Neural cell (in vitro differentiated cells): Measurements from ENCODE around the gene S1PR3. TPM values are rescaled to one million over a fixed set of nuclear protein-coding genes. Genes with fewer than 3 reads are reported as not detected.

Experiments used
- H2AFZ ChIP-seq: fragments of 200-600, 300-800 bp; sonication (generic), shearing (Covaris generic); 2 replicates; pipeline ENCODE4 v1.6.0; 2014; ENCODE audit warnings: low read depth, mild to moderate bottlenecking, antibody characterized with exemption, low read length, moderate library complexity
- H3F3A ChIP-seq: fragments of 200-600 bp; shearing (Covaris generic); 2 replicates; pipeline ENCODE4 v1.6.1; 2016; ENCODE audit warnings: mild to moderate bottlenecking, moderate library complexity, mixed read lengths, antibody characterized with exemption, low read length; ENCODE audit not compliant: insufficient read depth, poor library complexity, severe bottlenecking
- H3K27ac ChIP-seq: fragments of 200-600, 300-800 bp; sonication (generic), shearing (Covaris generic); 2 replicates; pipeline ENCODE4 v1.5.1; 2014; ENCODE audit warnings: mild to moderate bottlenecking, low read length, moderate library complexity
- H3K27me3 ChIP-seq: fragments of 300-800, 200-600 bp; sonication (generic), shearing (Covaris generic); 2 replicates; pipeline ENCODE4 v1.6.0; 2014; ENCODE audit warnings: mild to moderate bottlenecking, low read depth, low read length, moderate library complexity; ENCODE audit not compliant: insufficient read depth
- H3K36me3 ChIP-seq: fragments of 300-800, 200-600 bp; sonication (generic), shearing (Covaris generic); 2 replicates; pipeline ENCODE4 v1.5.1; 2014; ENCODE audit warnings: mild to moderate bottlenecking, antibody characterized with exemption, low read length, moderate library complexity; ENCODE audit not compliant: insufficient read depth
- H3K4me2 ChIP-seq: fragments of 300-800, 200-600 bp; sonication (generic), shearing (Covaris generic); 2 replicates; pipeline ENCODE4 v1.6.0; 2014; ENCODE audit warnings: mild to moderate bottlenecking, low read length
- H3K4me3 ChIP-seq: fragments of 300-800, 200-600 bp; sonication (generic), shearing (Covaris generic); 2 replicates; pipeline ENCODE4 v1.5.1; 2014; ENCODE audit warnings: mild to moderate bottlenecking, low read length, moderate library complexity
- H3K79me2 ChIP-seq: fragments of 200-600 bp; shearing (Covaris generic); replicated peaks from 2 replicates; pipeline ENCODE4 v1.6.0; 2014; ENCODE audit warnings: mild to moderate bottlenecking, low read length, moderate library complexity; ENCODE audit not compliant: insufficient read depth
- H3K9ac ChIP-seq: fragments of 300-800, 200-600 bp; sonication (generic), shearing (Covaris generic); 2 replicates; pipeline ENCODE4 v1.6.1; 2016; ENCODE audit warnings: mild to moderate bottlenecking, low read length, mixed read lengths
- H3K9me2 ChIP-seq: fragments of 200-600 bp; shearing (Covaris generic); 2 replicates; pipeline ENCODE4 v1.6.1; 2016; ENCODE audit warnings: mild to moderate bottlenecking, low read length, mixed read lengths; ENCODE audit not compliant: insufficient read depth
- H3K9me3 ChIP-seq: fragments of 200-600, 300-800 bp; sonication (generic), shearing (Covaris generic); 2 replicates; pipeline ENCODE4 v1.6.1; 2016; ENCODE audit warnings: mild to moderate bottlenecking, mixed run types, low read length, moderate library complexity, mixed read lengths
- H4K20me1 ChIP-seq: fragments of 200-600 bp; shearing (Covaris generic); 2 replicates; pipeline ENCODE4 v1.6.1; 2016; ENCODE audit warnings: mild to moderate bottlenecking, mixed run types; ENCODE audit not compliant: insufficient read depth
- EP300 ChIP-seq: fragments of 450-650 bp; conservative IDR thresholded peaks from 2 replicates; pipeline ENCODE4 v1.6.1; 2014; ENCODE audit warnings: antibody characterized with exemption, mild to moderate bottlenecking, moderate library complexity; ENCODE audit not compliant: poor library complexity, severe bottlenecking
- EZH2 ChIP-seq: fragments of 200-600, 300-800 bp; shearing (Covaris generic), sonication (generic); IDR thresholded peaks from 2 replicates; pipeline ENCODE4 v1.6.1; 2014; ENCODE audit warnings: antibody characterized with exemption, low read length, borderline replicate concordance, mild to moderate bottlenecking; ENCODE audit not compliant: insufficient read depth, poor library complexity, severe bottlenecking
- MXI1 ChIP-seq: fragments of 450-650 bp; conservative IDR thresholded peaks from 2 replicates; pipeline ENCODE4 v1.6.1; 2014; ENCODE audit warnings: antibody characterized with exemption, mild to moderate bottlenecking; ENCODE audit not compliant: poor library complexity, severe bottlenecking
- POLR2AphosphoS5 ChIP-seq: IDR thresholded peaks from 2 replicates; pipeline ENCODE4 v1.6.1; 2012
- RAD21 ChIP-seq: fragments of 450-650 bp; conservative IDR thresholded peaks from 2 replicates; pipeline ENCODE4 v1.6.1; 2014; ENCODE audit warnings: antibody characterized with exemption, mild to moderate bottlenecking, moderate library complexity
- SMC3 ChIP-seq: fragments of 450-650 bp; conservative IDR thresholded peaks from 2 replicates; pipeline ENCODE4 v1.6.1; 2014; ENCODE audit warnings: antibody characterized with exemption, mild to moderate bottlenecking, moderate library complexity; ENCODE audit not compliant: poor library complexity
- TAF1 ChIP-seq: IDR thresholded peaks from 2 replicates; pipeline ENCODE4 v1.6.1; 2012; ENCODE audit warnings: low read depth
- polyA plus RNA-seq: library from polyadenylated mRNA; depleted of rRNA; stranded (reverse); fragments of >200 nt; gene quantifications from 2 replicates; pipeline ENCODE4 v1.2.3, GENCODE V29; 2014
- TF ChIP-seq, protein P1 (sequence below): fragments of 450-650 bp; IDR thresholded peaks from 2 replicates; pipeline ENCODE4 v1.5.1; 2014; ENCODE audit warnings: antibody characterized with exemption, mild to moderate bottlenecking, moderate library complexity; ENCODE audit not compliant: poor library complexity, severe bottlenecking
- TF ChIP-seq, protein P2 (sequence below): IDR thresholded peaks from 2 replicates; pipeline ENCODE4 v1.6.1; 2012; ENCODE audit warnings: borderline replicate concordance

S1PR3 gene
- polyA plus RNA-seq, 1 donor from 2014 or later, result 0.12 TPM

DNA sequence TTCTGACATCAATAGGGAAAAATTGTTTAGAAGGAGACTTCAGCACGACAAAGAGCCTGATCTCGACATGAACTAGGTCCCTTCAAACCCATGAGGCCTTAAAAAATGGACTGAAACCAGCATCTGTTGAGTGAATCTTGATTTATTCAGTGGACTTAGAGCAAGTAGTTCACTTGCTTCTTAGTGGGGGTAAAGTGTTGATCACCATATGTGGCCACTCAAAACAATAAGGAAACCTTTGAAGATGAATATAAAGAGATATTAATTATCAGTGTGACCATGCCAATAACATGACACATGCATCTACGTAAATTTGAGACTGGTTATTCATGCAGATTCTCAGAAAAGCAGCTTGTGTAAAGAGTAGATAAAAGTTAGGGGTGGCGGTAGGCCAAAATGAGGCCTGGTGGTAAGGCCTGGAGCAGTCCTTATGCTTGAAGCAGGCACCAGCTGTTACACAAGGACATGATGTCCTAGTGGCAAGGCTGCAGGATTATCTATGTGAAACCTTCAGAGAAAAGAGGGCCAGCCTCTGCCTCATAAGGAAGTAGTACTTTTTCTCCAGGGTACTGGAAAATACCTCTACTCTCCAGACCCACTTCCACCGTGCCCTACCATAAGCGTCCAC is 61.3 kb downstream of the S1PR3 start:
- Histone ChIP-seq H3K4me3 (no peak overlapping the region), H3K9me3 (no peaks in the 10 kb centered on the region), H3K4me2 (no peak overlapping the region), H3F3A (no peaks in the 10 kb centered on the region), H3K9me2 (no peaks in the 10 kb centered on the region), H3K79me2 (no peaks in the 10 kb centered on the region), H3K27ac (no peak overlapping the region), H3K9ac (no peak overlapping the region), H2AFZ (no peak overlapping the region), H3K27me3 (no peaks in the 10 kb centered on the region), H3K36me3 (no peaks in the 10 kb centered on the region), H4K20me1 (no peaks in the 10 kb centered on the region)
- TF ChIP-seq RAD21 (no peak), EZH2 (no peak), MXI1 (no peak), SMC3 (no peak), EP300 (no peak), POLR2AphosphoS5 (no peak), TAF1 (no peak)
- TF ChIP-seq, protein P1, sequence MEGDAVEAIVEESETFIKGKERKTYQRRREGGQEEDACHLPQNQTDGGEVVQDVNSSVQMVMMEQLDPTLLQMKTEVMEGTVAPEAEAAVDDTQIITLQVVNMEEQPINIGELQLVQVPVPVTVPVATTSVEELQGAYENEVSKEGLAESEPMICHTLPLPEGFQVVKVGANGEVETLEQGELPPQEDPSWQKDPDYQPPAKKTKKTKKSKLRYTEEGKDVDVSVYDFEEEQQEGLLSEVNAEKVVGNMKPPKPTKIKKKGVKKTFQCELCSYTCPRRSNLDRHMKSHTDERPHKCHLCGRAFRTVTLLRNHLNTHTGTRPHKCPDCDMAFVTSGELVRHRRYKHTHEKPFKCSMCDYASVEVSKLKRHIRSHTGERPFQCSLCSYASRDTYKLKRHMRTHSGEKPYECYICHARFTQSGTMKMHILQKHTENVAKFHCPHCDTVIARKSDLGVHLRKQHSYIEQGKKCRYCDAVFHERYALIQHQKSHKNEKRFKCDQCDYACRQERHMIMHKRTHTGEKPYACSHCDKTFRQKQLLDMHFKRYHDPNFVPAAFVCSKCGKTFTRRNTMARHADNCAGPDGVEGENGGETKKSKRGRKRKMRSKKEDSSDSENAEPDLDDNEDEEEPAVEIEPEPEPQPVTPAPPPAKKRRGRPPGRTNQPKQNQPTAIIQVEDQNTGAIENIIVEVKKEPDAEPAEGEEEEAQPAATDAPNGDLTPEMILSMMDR, result no peak
- TF ChIP-seq, protein P2, sequence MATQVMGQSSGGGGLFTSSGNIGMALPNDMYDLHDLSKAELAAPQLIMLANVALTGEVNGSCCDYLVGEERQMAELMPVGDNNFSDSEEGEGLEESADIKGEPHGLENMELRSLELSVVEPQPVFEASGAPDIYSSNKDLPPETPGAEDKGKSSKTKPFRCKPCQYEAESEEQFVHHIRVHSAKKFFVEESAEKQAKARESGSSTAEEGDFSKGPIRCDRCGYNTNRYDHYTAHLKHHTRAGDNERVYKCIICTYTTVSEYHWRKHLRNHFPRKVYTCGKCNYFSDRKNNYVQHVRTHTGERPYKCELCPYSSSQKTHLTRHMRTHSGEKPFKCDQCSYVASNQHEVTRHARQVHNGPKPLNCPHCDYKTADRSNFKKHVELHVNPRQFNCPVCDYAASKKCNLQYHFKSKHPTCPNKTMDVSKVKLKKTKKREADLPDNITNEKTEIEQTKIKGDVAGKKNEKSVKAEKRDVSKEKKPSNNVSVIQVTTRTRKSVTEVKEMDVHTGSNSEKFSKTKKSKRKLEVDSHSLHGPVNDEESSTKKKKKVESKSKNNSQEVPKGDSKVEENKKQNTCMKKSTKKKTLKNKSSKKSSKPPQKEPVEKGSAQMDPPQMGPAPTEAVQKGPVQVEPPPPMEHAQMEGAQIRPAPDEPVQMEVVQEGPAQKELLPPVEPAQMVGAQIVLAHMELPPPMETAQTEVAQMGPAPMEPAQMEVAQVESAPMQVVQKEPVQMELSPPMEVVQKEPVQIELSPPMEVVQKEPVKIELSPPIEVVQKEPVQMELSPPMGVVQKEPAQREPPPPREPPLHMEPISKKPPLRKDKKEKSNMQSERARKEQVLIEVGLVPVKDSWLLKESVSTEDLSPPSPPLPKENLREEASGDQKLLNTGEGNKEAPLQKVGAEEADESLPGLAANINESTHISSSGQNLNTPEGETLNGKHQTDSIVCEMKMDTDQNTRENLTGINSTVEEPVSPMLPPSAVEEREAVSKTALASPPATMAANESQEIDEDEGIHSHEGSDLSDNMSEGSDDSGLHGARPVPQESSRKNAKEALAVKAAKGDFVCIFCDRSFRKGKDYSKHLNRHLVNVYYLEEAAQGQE, result no peak

- TF ChIP-seq EZH2 (no peak), MXI1 (no peak), TAF1 (no peak), POLR2AphosphoS5 (no peak), SMC3 (no peak), EP300 (no peak), RAD21 (no peak)
- TF ChIP-seq, protein P1, result no peak
- TF ChIP-seq, protein P2, result no peak
- no peak overlapping the region for H3K27ac ChIP-seq
- H3K9ac ChIP-seq, result no peak overlapping the region
- no peaks in the 10 kb centered on the region for H3F3A ChIP-seq
- H2AFZ ChIP-seq, result no peak overlapping the region
- H3K27me3 ChIP-seq, result no peaks in the 10 kb centered on the region
- no peaks in the 10 kb centered on the region for H3K79me2 ChIP-seq
- H3K36me3 ChIP-seq, result no peaks in the 10 kb centered on the region
- H3K9me3 ChIP-seq, result no peaks in the 10 kb centered on the region
- no peak overlapping the region for H3K4me3 ChIP-seq
- H4K20me1 ChIP-seq, result no peaks in the 10 kb centered on the region
- H3K4me2 ChIP-seq, result no peak overlapping the region
- no peaks in the 10 kb centered on the region for H3K9me2 ChIP-seq
Observed at GRCh38 chr9:89053301-89053700, 62.0 kb downstream of the S1PR3 start.
